ENCODE data around the gene UGT1A9.

UGT1A9 gene

GRCh38 chr2:233807215-233807865 lies 135.6 kb downstream of the UGT1A9 start:
- Histone ChIP-seq H2AFZ (ENCODE audit: low read depth, low read length, severe bottlenecking) (no peak overlapping the region), H3F3A (ENCODE audit: insufficient read depth) (no peaks in the 10 kb centered on the region), H3K9me3 (ENCODE audit: insufficient read depth, low read length) (no peaks in the 10 kb centered on the region), H3K4me3 (ENCODE audit: insufficient read depth, low read length, poor library complexity, severe bottlenecking) (no peak overlapping the region), H4K20me1 (ENCODE audit: low read depth, low read length) (no peaks in the 10 kb centered on the region), H3K27me3 (ENCODE audit: low read length) (no peaks in the 10 kb centered on the region), H3K36me3 (ENCODE audit: low read length) (no peaks in the 10 kb centered on the region), H3K9me2 (replicated peaks; ENCODE audit: insufficient read depth, low read length) (no peaks in the 10 kb centered on the region), H3K79me2 (ENCODE audit: insufficient read depth, low read length) (no peaks in the 10 kb centered on the region), H3K9ac (ENCODE audit: low read length) (no peak overlapping the region), H3K27ac (ENCODE audit: low read depth, low read length) (no peak overlapping the region), H3K4me2 (ENCODE audit: low read depth, low read length, poor library complexity, severe bottlenecking) (no peak overlapping the region)
- TF ChIP-seq EZH2phosphoT487 (conservative IDR thresholded peaks at IDR 0.05; ENCODE audit: low read length), result no peak
- TF ChIP-seq CTCF (IDR thresholded peaks at IDR 0.05; ENCODE audit: insufficient read depth, low read length, poor library complexity, severe bottlenecking), result no peak

DNA sequence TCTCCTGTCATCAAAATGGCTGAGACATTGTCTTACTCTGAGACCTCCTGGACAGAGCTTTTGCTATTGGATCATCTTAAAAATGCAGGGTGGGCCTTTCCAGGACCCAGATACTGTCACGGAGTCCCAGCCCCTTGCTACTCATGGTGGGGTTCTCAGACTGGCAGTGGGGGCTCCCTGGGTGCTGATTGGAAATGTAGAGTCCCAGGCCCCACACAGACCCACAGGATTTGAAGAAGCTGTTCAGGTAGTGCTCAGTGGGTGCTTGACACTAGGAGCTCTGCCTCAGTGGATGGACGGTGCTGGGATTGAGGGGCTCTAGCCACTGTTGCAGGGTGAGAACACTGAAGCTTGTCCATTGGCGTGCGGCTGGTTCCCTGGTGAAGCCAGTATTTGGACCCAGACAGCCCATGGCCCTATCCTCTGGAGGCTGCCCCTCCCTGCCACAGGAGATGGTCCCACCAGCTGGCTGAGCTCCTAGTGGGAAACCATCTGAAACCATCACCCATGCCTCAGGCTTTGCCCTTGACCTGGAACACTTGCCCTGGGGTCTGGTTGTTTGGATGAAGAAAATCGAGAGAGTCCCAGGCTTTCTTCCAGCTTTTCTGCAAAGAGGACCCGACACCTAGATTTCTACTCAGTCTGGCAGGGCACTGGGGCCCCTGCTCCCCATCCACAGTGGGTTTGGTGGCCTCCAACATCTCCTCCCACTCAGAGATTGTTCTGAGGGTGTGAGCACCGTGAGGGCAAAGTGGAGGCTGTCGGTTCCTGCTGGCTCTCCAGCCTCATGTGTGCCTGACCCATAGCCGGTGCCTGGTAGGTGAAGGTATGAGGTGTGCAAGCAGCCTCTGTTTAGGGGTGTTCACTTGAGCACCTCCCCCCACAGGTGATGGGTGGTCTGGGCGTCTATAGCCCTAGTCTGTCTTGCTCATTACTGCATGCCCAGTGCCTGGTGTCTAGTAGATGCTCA lies 136.6 kb downstream of the UGT1A9 start:
- TF ChIP-seq EZH2phosphoT487 (conservative IDR thresholded peaks at IDR 0.05; ENCODE audit: low read length) (no peak), CTCF (IDR thresholded peaks at IDR 0.05; ENCODE audit: insufficient read depth, low read length, poor library complexity, severe bottlenecking) (no peak)
- Histone ChIP-seq H3K27me3 (ENCODE audit: low read length) (no peaks in the 10 kb centered on the region), H3K4me2 (ENCODE audit: low read depth, low read length, poor library complexity, severe bottlenecking) (no peak overlapping the region), H3K27ac (ENCODE audit: low read depth, low read length) (no peak overlapping the region), H3K36me3 (ENCODE audit: low read length) (no peaks in the 10 kb centered on the region), H4K20me1 (ENCODE audit: low read depth, low read length) (no peaks in the 10 kb centered on the region), H2AFZ (ENCODE audit: low read depth, low read length, severe bottlenecking) (no peak overlapping the region), H3K79me2 (ENCODE audit: insufficient read depth, low read length) (no peaks in the 10 kb centered on the region), H3K9me3 (ENCODE audit: insufficient read depth, low read length) (no peaks in the 10 kb centered on the region), H3K4me3 (ENCODE audit: insufficient read depth, low read length, poor library complexity, severe bottlenecking) (no peak overlapping the region), H3K9me2 (replicated peaks; ENCODE audit: insufficient read depth, low read length) (no peaks in the 10 kb centered on the region), H3F3A (ENCODE audit: insufficient read depth) (no peaks in the 10 kb centered on the region), H3K9ac (ENCODE audit: low read length) (no peak overlapping the region)

GRCh38 chr2:233810385-233810784 lies 138.7 kb downstream of the UGT1A9 start:
- Histone ChIP-seq H3K79me2 (ENCODE audit: insufficient read depth, low read length) (no peaks in the 10 kb centered on the region), H3K4me3 (ENCODE audit: insufficient read depth, low read length, poor library complexity, severe bottlenecking) (no peak overlapping the region), H3K4me2 (ENCODE audit: low read depth, low read length, poor library complexity, severe bottlenecking) (no peak overlapping the region), H3K27ac (ENCODE audit: low read depth, low read length) (no peak overlapping the region), H3K27me3 (ENCODE audit: low read length) (no peaks in the 10 kb centered on the region), H3K9ac (ENCODE audit: low read length) (no peak overlapping the region), H4K20me1 (ENCODE audit: low read depth, low read length) (no peaks in the 10 kb centered on the region), H3K9me2 (replicated peaks; ENCODE audit: insufficient read depth, low read length) (no peaks in the 10 kb centered on the region), H2AFZ (ENCODE audit: low read depth, low read length, severe bottlenecking) (no peak overlapping the region), H3K36me3 (ENCODE audit: low read length) (no peaks in the 10 kb centered on the region), H3F3A (ENCODE audit: insufficient read depth) (no peaks in the 10 kb centered on the region), H3K9me3 (ENCODE audit: insufficient read depth, low read length) (no peaks in the 10 kb centered on the region)
- TF ChIP-seq EZH2phosphoT487 (conservative IDR thresholded peaks at IDR 0.05; ENCODE audit: low read length) (no peak), CTCF (IDR thresholded peaks at IDR 0.05; ENCODE audit: insufficient read depth, low read length, poor library complexity, severe bottlenecking) (no peak)

Data from SU-DHL-6 (cell line).